SH-SY5Y (cell line): Measurements from ENCODE around the gene CCDC158.

Experiments
- GATA2 ChIP-seq: IDR thresholded peaks from 2 replicates; pipeline ENCODE4 v1.6.1; 2011; ENCODE audit warnings: mild to moderate bottlenecking, low read depth, low read length
- GATA3 ChIP-seq: IDR thresholded peaks from 2 replicates; pipeline ENCODE4 v1.6.1; 2011; ENCODE audit warnings: low read depth, mild to moderate bottlenecking, low read length, moderate library complexity

DNA sequence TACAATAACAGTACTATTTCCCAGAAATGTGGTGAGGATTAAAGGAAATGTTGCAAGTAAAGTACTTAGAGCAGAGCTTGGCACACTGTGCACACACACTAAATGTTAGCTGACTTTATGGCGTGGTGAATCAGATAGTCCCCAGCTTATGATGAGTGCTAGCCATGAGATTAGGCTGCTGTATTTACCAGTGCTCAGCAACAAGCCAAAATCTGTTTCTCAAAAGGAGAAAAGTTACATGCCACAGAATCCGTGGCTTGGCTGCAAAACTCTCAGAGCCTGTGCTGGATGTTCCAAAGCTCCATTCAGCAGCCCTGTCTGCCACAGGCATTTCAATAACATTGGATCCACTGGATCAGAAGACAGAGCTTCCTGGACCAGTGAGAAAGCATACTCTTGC is 127.2 kb downstream of the CCDC158 start:
- no peak for TF ChIP-seq GATA2
- TF ChIP-seq GATA3, result no peak
